Nephron progenitor cell (in vitro differentiated cells): Measurements from ENCODE around the gene TRIM10.
A peak's percentile ranks its signal among the peaks of the same experiment; 100 is the strongest.

Experiments
- DNase-seq: peaks from one replicate; pipeline ENCODE4 v3.0.0; 2021
- H3K27ac Mint-ChIP-seq: 2 replicates; pipeline ENCODE4 v1.8.0; 2021; ENCODE audit warnings: mild to moderate bottlenecking, moderate library complexity, mixed read lengths
- H3K27me3 Mint-ChIP-seq: 2 replicates; pipeline ENCODE4 v1.8.0; 2021; ENCODE audit warnings: mild to moderate bottlenecking, low read depth, mixed read lengths; ENCODE audit not compliant: poor library complexity
- H3K36me3 Mint-ChIP-seq: 2 replicates; pipeline ENCODE4 v1.8.0; 2021; ENCODE audit warnings: low read depth, mixed read lengths
- H3K4me1 Mint-ChIP-seq: 2 replicates; pipeline ENCODE4 v1.8.0; 2021; ENCODE audit warnings: mixed read lengths
- H3K4me3 Mint-ChIP-seq: 2 replicates; pipeline ENCODE4 v1.8.0; 2021; ENCODE audit warnings: mild to moderate bottlenecking, moderate library complexity, mixed read lengths
- H3K9me3 Mint-ChIP-seq: 2 replicates; pipeline ENCODE4 v1.8.0; 2021; ENCODE audit warnings: mild to moderate bottlenecking, moderate library complexity, mixed read lengths
- TF ChIP-seq, protein P1 (sequence below): fragments of 200-600 bp; sonication (generic); IDR thresholded peaks from 2 replicates; pipeline ENCODE4 v1.5.0; 2021; ENCODE audit warnings: antibody characterized with exemption

Gene TRIM10

DNA sequence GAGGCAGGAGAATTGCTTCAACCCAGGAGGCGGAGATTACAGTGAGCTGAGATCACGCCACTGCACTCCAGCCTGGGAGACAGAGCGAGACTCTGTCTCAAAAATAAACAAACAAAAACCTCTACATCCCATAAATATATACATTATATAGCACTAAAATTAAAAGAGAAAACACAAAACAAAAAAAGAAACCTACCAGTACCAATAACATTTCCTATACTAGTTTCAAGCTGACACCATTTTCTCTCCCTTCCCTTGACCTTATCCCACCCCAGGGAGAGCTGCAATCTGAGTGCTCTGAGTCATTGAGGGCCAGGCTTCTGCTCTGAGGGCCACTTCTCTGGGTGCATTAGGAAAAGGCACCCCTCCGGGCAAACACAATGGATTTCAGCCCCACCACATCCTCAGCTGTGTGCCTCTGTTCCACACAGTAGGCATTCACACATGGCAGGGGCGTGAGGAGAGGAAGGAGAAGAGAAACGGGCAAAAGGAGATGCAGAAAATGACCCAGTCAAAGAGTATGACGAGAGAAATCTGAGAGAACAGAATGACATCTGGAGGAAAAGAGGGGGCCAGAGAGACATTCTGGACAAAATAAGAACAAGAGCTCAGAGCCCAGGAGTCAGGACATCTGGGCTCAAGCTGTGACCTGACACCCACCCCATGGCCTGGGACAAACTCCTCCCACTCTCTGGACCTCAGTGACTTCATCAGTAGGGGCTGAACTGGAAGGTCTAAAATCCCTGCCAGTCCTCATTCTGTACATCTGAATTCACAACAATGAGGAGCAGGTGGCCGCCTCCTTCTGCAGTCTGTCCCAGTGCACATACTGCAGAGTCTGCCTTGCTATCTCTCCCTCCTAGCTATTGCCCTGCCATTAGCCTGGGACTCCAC, 34.0 kb upstream of the TRIM10 start:
- H3K4me3 Mint-ChIP-seq: no peak overlapping the region
- peak overlapping the region; percentile 69 for H3K27ac Mint-ChIP-seq
- H3K9me3 Mint-ChIP-seq: no peaks in the 10 kb centered on the region
- peaks cover 3% of the 10 kb centered on the region for H3K27me3 Mint-ChIP-seq
- peaks cover 23% of the 10 kb centered on the region for H3K4me1 Mint-ChIP-seq
- TF ChIP-seq, protein P1, sequence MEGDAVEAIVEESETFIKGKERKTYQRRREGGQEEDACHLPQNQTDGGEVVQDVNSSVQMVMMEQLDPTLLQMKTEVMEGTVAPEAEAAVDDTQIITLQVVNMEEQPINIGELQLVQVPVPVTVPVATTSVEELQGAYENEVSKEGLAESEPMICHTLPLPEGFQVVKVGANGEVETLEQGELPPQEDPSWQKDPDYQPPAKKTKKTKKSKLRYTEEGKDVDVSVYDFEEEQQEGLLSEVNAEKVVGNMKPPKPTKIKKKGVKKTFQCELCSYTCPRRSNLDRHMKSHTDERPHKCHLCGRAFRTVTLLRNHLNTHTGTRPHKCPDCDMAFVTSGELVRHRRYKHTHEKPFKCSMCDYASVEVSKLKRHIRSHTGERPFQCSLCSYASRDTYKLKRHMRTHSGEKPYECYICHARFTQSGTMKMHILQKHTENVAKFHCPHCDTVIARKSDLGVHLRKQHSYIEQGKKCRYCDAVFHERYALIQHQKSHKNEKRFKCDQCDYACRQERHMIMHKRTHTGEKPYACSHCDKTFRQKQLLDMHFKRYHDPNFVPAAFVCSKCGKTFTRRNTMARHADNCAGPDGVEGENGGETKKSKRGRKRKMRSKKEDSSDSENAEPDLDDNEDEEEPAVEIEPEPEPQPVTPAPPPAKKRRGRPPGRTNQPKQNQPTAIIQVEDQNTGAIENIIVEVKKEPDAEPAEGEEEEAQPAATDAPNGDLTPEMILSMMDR: no peak
- peaks cover 50% of the 10 kb centered on the region for H3K36me3 Mint-ChIP-seq
- no peak for DNase-seq

DNA sequence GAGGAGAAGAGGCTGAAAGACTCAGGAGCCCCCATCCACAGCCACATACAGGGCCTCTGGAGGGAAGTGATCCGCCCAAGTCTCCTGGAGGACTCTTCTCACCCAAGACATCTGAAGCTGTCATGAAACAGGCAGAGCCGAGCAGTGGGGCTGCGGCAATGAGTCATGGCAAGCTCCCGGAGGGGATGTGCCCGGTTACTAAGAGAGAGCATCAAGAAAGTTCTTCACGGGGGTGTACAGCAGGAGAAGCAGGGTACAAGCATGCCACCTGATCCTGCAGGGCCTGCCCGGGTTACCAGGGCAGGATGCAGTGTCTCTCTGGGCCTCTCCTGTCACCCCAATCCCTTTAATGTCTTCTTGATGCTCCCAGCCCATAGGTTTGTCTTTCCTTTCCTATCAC, 31.1 kb upstream of the TRIM10 start:
- Mint-ChIP-seq H3K4me1 (peaks cover 19% of the 10 kb centered on the region), H3K36me3 (peaks cover 55% of the 10 kb centered on the region), H3K9me3 (no peaks in the 10 kb centered on the region), H3K27me3 (no peaks in the 10 kb centered on the region), H3K4me3 (no peak overlapping the region), H3K27ac (no peak overlapping the region)
- TF ChIP-seq, protein P1: no peak
- no peak for DNase-seq

DNA sequence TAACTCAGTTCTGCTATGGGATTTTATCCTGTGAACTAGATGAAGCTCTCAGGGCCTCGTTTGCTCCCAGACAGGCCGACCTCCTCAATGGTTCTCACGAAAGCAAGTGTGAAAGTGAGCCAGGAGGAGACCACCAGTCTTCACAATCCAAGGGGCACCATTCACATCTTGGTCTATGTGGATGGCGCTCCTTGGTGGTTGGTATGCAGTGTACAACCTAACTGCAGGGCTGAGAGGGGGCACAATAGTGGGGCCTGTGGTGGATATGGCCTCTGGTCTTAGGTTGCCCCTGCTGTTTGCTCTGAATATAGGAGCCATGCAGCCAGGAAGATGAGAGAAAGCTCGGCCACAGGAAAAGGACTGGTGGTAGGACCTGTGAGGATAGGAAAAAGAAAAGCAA, 27.5 kb upstream of the TRIM10 start:
- peak overlapping the region; percentile 20 for H3K27ac Mint-ChIP-seq
- no peak overlapping the region for H3K4me3 Mint-ChIP-seq
- H3K27me3 Mint-ChIP-seq: no peaks in the 10 kb centered on the region
- TF ChIP-seq, protein P1: no peak
- H3K4me1 Mint-ChIP-seq: no peaks in the 10 kb centered on the region
- H3K36me3 Mint-ChIP-seq: peaks cover 66% of the 10 kb centered on the region
- DNase-seq: no peak
- H3K9me3 Mint-ChIP-seq: no peaks in the 10 kb centered on the region

DNA sequence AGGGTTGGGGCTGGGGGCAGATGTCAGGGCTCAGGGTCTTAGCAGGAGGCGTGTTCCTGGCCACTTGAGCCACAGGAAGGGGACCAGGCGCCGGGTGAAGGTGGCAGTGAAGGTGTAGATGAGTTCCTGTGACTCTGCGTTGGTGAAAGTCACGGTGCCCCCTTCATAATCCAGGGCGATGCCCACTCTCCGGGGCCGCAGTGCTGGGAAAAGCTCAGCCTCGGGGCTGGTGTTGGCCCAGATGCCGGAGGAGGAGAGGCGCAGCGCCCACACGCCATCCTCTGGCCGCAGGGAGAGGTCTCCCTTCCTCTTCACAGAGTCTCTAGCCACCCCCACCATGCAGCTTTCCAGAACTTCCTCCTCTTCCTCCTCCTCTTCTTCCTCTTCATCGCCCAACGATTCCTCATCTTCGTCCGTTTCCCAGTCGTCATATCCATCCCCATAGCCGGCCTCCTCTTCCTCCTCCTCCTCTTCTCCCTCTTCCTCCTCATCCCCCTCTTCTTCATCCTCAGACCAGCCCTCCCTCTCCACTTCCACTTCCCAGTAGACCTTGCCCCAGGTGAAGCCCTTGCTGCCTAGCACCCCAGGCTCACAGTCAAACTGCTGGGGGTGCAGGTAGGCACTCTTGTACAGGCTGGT, 25.0 kb upstream of the TRIM10 start:
- Mint-ChIP-seq H3K27ac (no peak overlapping the region), H3K36me3 (peaks cover 62% of the 10 kb centered on the region), H3K4me3 (no peak overlapping the region), H3K4me1 (no peaks in the 10 kb centered on the region), H3K27me3 (no peaks in the 10 kb centered on the region), H3K9me3 (peaks cover 6% of the 10 kb centered on the region)
- TF ChIP-seq, protein P1: no peak
- DNase-seq: no peak

DNA sequence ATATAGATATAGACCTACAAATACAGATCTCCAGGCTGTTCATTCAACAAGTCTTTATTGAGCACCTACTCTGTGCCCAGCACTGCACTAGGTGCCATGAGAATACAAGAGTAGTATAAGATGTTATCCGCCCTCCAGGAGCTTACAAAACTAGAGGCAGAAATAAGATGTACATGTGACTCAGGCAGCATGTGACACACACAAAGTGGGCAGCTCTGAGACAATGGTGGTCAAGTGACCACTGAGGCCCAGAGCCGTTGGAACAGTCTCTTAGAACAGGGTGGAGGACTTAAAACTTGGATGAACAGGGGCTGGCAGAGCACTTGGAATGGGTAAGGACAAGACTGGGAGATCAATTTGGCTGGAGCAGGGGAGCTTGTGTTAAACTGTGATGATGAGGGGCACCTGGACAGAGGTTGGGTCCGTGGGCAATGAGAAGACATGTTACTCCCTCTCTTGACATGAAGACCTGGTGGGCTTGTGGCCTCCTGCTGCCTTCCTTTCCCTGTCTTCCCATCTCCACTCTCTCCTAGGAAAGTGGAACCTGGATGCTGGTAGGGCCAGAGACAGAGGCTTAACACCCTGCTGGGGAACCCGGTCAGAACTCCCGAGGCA, 23.5 kb upstream of the TRIM10 start:
- DNase-seq: no peak
- Mint-ChIP-seq H3K27ac (no peak overlapping the region), H3K36me3 (peaks cover 52% of the 10 kb centered on the region), H3K4me3 (no peak overlapping the region), H3K27me3 (no peaks in the 10 kb centered on the region), H3K9me3 (peaks cover 17% of the 10 kb centered on the region), H3K4me1 (no peaks in the 10 kb centered on the region)
- TF ChIP-seq, protein P1: no peak
